ENCODE data around the gene TAOK2.

The TAOK2 gene

GRCh38 chr16:29963021-29963743, 10.5 kb upstream of the TAOK2 start:
- no peak for DNase-seq

- no peak for DNase-seq
These were observed 5.5 kb upstream of the TAOK2 start for GRCh38 chr16:29968205-29968604.

- DNase-seq, result no peak
These were observed 2.4 kb upstream of the TAOK2 start for GRCh38 chr16:29971304-29971703.

- no peak for DNase-seq
These were observed 1.2 kb upstream of the TAOK2 start for GRCh38 chr16:29972500-29972899.

GRCh38 chr16:29972992-29973383, 680 bp upstream of the TAOK2 start:
- no peak for DNase-seq

- no peak for DNase-seq
These were observed 844 bp downstream of the TAOK2 start for GRCh38 chr16:29974291-29975133.

GRCh38 chr16:29975134-29975538, 1.5 kb downstream of the TAOK2 start:
- DNase-seq, result no peak

GRCh38 chr16:29975811-29976511, 2.3 kb downstream of the TAOK2 start:
- no peak for DNase-seq

GRCh38 chr16:29977063-29977825, 3.6 kb downstream of the TAOK2 start:
- no peak for DNase-seq

- DNase-seq, result no peak
These were observed 4.4 kb downstream of the TAOK2 start for GRCh38 chr16:29978081-29978480.

GRCh38 chr16:29978564-29979270, 5.0 kb downstream of the TAOK2 start:
- no peak for DNase-seq

GRCh38 chr16:29982560-29983419, 9.1 kb downstream of the TAOK2 start:
- DNase-seq, result no peak

- no peak for DNase-seq
These were observed 9.9 kb downstream of the TAOK2 start for GRCh38 chr16:29983420-29984136.

GRCh38 chr16:29984137-29984763, 10.6 kb downstream of the TAOK2 start:
- DNase-seq, result no peak

- DNase-seq, result no peak
These were observed 11.1 kb downstream of the TAOK2 start for GRCh38 chr16:29984764-29985147.

GRCh38 chr16:29985271-29985811, 11.7 kb downstream of the TAOK2 start:
- no peak for DNase-seq

GRCh38 chr16:29986231-29986630, 12.6 kb downstream of the TAOK2 start:
- no peak for DNase-seq

GRCh38 chr16:29986931-29987330, 13.3 kb downstream of the TAOK2 start:
- no peak for DNase-seq

- no peak for DNase-seq
These were observed 13.9 kb downstream of the TAOK2 start for GRCh38 chr16:29987371-29988085.

Measured in hippocampal formation (tissue), 2 donors.